Measurements from ENCODE around the gene ADM5.

The ADM5 gene

GRCh38 chr19:49652551-49653465, 36.6 kb upstream of the ADM5 start:
- Histone ChIP-seq H3K27ac (replicated peaks) (no peak overlapping the region), H3K27me3 (ENCODE audit: insufficient read depth, poor library complexity, severe bottlenecking) (no peaks in the 10 kb centered on the region), H3K4me3 (replicated peaks; ENCODE audit: insufficient read depth, low read length) (no peak overlapping the region)
- no peak for DNase-seq (ENCODE audit: low read depth in 1 of 2, low spot score in 1 of 2)
- no peak for TF ChIP-seq SPI1 (IDR thresholded peaks at IDR 0.05; ENCODE audit: borderline replicate concordance, low read depth)
- TF ChIP-seq POLR2AphosphoS5 (IDR thresholded peaks at IDR 0.05; ENCODE audit: low read depth) = no peak
- TF ChIP-seq CTCF (IDR thresholded peaks at IDR 0.05; ENCODE audit: insufficient read depth, low read length) = no peak
- TF ChIP-seq GABPA (IDR thresholded peaks at IDR 0.05; ENCODE audit: low read depth) = no peak
- no peak for TF ChIP-seq REST (IDR thresholded peaks at IDR 0.05; ENCODE audit: insufficient replicate concordance, low read depth)

- Histone ChIP-seq H3K27me3 (ENCODE audit: insufficient read depth, poor library complexity, severe bottlenecking) (no peaks in the 10 kb centered on the region), H3K27ac (replicated peaks) (no peak overlapping the region), H3K4me3 (replicated peaks; ENCODE audit: insufficient read depth, low read length) (no peak overlapping the region)
- DNase-seq (ENCODE audit: low read depth in 1 of 2, low spot score in 1 of 2) = no peak
- no peak for TF ChIP-seq GABPA (IDR thresholded peaks at IDR 0.05; ENCODE audit: low read depth)
- no peak for TF ChIP-seq CTCF (IDR thresholded peaks at IDR 0.05; ENCODE audit: insufficient read depth, low read length)
- TF ChIP-seq REST (IDR thresholded peaks at IDR 0.05; ENCODE audit: insufficient replicate concordance, low read depth) = no peak
- TF ChIP-seq SPI1 (IDR thresholded peaks at IDR 0.05; ENCODE audit: borderline replicate concordance, low read depth) = no peak
- TF ChIP-seq POLR2AphosphoS5 (IDR thresholded peaks at IDR 0.05; ENCODE audit: low read depth) = no peak
These were observed 36.0 kb upstream of the ADM5 start for GRCh38 chr19:49653466-49653806.

GRCh38 chr19:49654581-49654980, 34.8 kb upstream of the ADM5 start:
- Histone ChIP-seq H3K27me3 (ENCODE audit: insufficient read depth, poor library complexity, severe bottlenecking) (no peaks in the 10 kb centered on the region), H3K27ac (replicated peaks) (no peak overlapping the region), H3K4me3 (replicated peaks; ENCODE audit: insufficient read depth, low read length) (no peak overlapping the region)
- DNase-seq (ENCODE audit: low read depth in 1 of 2, low spot score in 1 of 2) = no peak
- no peak for TF ChIP-seq REST (IDR thresholded peaks at IDR 0.05; ENCODE audit: insufficient replicate concordance, low read depth)
